HG02798 (cell line): ENCODE measurements around the gene RNF43.

Experiments used
- ATAC-seq: cut with Tn5 transposase; IDR thresholded peaks from one replicate; pipeline ENCODE4 v1.9.1; 2021; ENCODE audit warnings: mild to moderate bottlenecking; ENCODE audit not compliant: unreplicated experiment, poor library complexity

The RNF43 gene

DNA sequence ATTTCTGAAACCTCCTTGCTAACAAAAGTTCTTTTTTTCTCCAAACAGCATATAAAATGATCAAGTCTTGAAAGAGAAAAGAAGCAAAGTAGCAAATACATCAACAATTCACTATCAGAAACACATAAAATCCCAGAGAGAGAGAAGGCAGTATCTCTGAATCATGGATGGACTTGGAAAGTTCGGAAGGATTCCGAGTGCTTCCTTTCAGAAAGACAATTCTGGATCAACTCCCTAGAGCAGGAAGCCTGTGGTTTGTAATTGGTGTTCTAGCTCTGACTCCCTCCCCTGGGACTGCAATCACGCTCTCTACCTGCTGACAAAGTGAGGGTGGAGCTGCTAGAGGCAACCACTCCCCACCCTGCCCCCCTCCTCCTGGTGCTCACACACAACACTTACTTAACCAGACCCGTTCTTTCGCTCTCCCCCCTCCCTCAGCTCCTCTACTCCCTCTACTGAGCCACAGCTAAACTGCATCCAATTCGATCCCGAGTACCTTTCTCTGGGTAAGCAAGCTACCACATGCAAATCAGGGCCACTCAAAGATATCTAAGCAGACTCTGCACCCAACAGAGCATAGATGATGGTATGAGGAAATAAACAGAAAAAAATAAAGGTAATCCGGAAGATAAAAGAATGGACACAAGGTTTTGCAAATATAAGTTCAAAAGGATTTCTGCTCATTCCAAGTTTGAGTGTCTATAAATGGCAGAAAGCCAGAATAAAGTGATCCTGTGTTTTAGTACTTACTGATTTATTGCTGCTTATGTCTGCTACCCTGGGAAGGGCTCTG lies at the start of gene RNF43:
RNF43 (minus strand) TSS at position 235 of the 793 bp plus-strand sequence. CDS start 1,957 bp downstream, outside the sequence.
- ATAC-seq = peak; percentile 98

- no peak for ATAC-seq
Measured at GRCh38 chr17:58455491-58455890, 38.2 kb upstream of the RNF43 start.

DNA sequence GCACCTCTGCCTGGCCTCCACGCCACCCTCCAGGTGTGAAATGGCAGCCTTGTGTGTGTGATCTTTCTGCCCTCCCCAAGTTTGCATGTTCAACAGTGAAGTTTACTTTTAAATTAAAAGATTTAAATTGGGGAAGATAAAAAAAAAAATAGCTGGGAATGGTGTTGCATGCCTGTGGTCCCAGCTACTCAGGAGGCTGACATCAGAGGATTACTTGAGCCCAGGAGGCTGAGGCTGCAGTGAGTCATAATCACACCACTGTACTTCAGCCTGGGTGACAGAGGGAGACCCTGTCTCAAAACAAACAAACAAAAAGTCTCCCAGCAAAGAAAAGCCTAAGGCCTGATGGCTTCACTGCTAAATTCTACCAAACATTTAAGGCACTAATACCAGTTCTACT lies 35.4 kb upstream of the RNF43 start:
- no peak for ATAC-seq

- peak; percentile 41 for ATAC-seq
Measured at GRCh38 chr17:58447039-58447975, 30.0 kb upstream of the RNF43 start.

- ATAC-seq = no peak
Measured at GRCh38 chr17:58446086-58446485, 28.8 kb upstream of the RNF43 start.

DNA sequence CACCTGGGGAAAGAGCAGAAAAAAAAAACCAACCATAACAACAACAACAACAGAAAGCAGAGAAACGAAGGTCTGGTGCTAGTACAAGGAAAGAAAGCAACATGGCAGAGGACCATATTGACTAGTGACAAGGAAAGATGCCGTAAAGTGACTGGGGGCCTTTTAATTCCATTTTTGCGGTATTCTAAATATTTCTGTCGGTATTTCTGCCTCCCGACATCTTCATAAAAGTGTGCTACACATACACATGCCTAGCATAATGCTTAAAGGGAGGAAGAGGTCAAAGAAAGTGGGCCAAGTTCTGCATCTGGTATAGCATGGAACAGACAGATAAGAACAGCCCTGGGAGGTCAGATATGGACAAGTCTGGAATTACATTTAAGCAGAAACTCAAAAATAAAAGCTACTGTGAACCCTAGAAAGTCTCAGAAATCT lies 19.5 kb upstream of the RNF43 start:
- no peak for ATAC-seq

DNA sequence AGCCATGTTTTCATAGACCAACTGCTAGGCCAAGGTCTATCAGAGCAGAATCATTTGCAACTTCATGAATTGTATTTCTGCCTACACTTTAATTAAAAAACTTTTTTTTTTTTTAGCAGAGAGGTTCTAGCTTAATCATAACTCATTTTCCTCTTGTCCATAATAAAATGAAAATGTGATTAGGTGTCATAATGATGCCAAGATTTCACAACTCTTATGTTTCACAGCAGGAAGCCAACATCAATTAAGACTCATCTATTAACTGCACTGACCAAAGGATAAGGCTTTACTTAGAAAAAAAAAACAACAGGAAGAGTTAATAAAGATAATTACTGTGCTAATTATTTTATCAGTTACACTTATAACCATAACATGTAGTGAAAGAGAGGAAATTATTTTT lies 18.9 kb upstream of the RNF43 start:
- no peak for ATAC-seq

DNA sequence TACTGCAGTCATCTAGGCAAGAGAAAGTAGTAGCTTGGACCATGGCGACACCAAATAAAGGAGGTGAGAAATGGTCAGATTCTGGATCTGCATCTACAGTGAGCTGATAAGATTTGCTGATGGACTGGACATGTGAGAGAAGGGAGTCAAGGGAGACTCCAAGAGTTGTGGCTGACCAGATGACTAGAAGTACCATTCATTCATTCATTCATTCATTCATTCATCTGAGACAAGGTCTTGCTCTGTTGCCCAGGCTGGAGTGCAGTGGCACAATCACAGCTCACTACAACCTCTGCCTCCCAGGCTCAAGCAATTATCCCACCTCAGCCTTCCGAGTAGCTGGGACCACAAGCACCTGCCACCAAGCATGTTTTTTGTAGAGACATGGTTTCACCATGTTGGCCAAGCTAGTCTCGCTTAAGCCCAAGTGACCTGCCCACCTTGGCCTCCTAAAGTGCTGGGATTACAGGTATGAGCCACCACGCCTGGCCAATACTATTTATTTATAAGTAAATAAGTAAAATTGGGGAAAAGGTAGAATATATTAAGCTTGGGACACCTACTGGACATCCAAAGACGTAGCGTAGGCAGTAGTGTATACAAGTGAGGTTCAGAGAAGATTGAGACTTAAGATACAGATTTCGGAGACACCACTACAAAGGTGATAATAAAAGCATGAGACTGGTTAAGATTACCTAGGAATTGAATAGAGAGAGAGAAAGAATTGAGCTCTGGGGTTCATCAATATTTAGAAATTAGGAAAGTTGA lies 15.7 kb upstream of the RNF43 start:
- ATAC-seq = no peak

GRCh38 chr17:58427807-58428206 lies 10.5 kb upstream of the RNF43 start:
- no peak for ATAC-seq

DNA sequence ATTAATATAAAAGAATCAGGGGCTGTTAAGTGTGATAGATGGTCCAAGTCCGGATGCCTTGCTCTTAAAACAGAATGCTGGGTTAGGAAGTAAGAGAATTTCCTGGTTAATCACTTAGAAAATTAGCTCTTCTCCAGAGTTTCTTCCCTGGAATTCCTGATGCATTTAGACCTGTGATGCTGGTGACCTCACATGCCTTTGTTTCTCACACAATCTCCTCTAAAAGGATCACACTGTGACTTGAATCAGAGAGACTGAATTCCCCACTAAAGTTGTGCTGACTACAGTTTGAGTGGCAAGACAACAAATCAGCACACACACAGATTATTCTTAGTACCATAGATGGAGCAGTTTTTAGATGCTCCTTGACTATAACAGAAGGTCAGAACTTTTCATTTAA lies 4.4 kb upstream of the RNF43 start:
- no peak for ATAC-seq

GRCh38 chr17:58420827-58421226 lies 3.5 kb upstream of the RNF43 start:
- ATAC-seq = no peak

- no peak for ATAC-seq
Measured at GRCh38 chr17:58416937-58417299, 416 bp downstream of the RNF43 start.

GRCh38 chr17:58416396-58416795 lies 938 bp downstream of the RNF43 start:
- ATAC-seq = no peak

- ATAC-seq = no peak
Measured at GRCh38 chr17:58415371-58416055, 1.8 kb downstream of the RNF43 start.

GRCh38 chr17:58414596-58414997 lies 2.7 kb downstream of the RNF43 start:
- ATAC-seq = no peak

DNA sequence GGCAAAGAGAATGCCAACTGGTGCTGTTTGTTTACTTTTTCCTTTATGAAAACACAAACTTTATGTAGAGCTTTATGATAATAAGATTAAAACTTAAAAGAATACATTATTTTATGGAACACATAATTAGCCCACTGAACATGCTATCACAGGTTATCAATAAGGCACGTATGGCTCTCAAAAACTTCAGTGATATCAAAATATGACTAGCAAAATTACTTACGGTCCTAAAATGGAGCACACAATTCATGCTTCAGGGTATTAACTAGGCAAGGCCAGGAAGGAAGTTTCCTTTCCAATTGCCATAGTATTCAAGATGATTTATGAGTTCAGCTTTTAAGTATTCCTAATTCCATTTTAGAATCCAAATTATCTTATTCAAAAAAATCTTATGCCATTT lies 3.6 kb downstream of the RNF43 start:
- ATAC-seq = no peak

DNA sequence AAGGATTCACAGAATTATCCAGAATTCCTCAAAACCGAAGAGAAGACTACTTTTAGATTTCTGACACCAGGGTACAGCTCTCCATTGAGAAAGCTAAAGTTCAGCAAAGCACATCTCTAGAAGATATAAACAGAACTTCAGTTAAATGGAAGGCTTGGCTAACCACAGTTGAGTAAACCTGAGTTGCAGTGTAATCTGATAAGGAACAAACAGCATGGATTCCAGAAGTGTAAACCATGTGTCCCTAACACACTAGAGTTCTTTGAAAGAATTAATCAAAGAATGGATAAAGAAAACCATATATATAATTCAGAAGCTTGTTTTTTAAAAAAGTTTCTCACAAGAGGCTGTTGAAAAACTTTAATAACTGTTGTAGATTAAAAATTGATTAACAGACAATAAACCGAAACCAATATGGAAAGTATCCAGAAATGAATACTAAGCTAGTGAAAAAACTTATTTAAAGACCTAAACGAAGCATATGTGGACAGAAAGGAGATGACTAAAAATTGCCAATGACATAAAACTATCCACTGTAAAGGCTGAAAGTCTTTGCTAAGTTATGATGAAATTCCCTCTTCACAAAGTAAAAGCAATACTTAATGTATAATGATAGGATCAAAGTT lies 4.3 kb downstream of the RNF43 start:
- ATAC-seq = no peak

- ATAC-seq = no peak
Measured at GRCh38 chr17:58412064-58412703, 5.2 kb downstream of the RNF43 start.

GRCh38 chr17:58411408-58411894 lies 5.9 kb downstream of the RNF43 start:
- no peak for ATAC-seq
